GM19463 (cell line): Measurements from ENCODE around the gene CHTF8.
A peak's percentile ranks its signal among the peaks of the same experiment; 100 is the strongest.
"Not testable (repeated sequence)": the region's sequence is repeated elsewhere in the genome, so short reads cannot be mapped to it uniquely, and the experiment has no call there.

Source experiments
- ATAC-seq: cut with Tn5 transposase; IDR thresholded peaks from one replicate; pipeline ENCODE4 v1.9.1; 2021; ENCODE audit warnings: mild to moderate bottlenecking, moderate library complexity; ENCODE audit not compliant: unreplicated experiment

The CHTF8 gene, protein sequence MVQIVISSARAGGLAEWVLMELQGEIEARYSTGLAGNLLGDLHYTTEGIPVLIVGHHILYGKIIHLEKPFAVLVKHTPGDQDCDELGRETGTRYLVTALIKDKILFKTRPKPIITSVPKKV

DNA sequence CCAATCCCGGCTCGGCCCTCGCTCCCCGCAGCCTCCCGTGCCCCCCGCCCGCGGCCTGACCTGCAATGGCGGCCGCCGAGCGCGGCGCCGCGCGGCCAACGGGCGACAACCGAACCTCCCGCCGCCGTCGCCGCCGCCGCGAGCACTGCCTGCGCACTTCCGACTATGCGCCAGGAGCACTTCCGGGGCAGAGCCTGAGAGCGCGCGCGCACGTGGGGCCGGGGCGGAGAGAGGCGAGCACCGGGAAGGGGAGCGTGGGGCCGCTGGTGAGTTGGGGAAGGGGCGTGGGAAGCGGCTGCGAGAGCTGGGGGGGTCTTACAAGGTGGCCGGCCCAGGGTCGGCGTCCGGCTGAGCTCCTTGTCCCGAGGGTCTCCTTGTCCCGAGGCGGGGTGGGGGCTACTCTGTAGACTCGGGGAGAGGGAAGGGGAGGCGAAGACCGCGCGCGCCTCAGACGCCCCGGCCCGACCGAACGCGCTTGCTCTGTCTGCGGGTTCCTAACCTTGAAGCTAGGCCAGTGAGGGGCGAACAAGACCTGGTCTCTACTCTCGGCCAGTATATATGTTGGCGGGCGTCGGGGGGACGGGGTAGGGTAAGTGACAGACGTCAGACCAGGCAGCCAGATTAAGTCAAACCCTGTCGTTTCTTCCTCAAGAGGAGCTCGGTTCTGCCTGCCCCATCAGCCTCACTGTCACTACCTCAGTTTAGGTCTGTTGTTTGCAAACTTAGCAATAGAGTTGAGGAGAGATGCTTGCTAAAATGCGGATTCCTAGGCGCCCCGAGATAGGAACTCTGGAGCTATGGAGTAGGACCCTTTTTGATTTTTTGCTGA is at the start of gene CHTF8, which contains the start of gene UTP4:
Gene CHTF8, minus strand, starts transcription at position 165 of the 829 bp plus-strand sequence. CDS start 11,130 bp downstream, outside the sequence.
Gene UTP4, plus strand, starts transcription at position 226 of the 829 bp plus-strand sequence. CDS start 811 bp downstream, outside the sequence.
- peak; percentile 93 for ATAC-seq

DNA sequence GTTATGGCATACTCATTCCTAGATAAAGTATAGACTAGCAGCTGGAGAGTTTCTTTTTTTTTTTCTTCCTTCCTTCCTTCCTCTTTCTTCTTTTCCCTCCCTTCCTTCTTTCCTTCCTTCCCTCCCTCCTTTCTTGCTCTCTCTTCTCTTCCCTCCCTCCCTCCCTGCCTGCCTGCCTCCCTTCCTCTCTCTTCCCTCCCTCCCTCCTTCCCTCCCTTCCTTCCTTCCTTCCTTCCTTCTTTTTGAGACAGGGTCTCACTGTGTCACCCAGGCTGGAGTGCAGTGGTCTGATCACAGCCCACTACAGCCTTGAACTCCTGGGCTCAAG is 47.6 kb upstream of the CHTF8 start:
- no peak for ATAC-seq

DNA sequence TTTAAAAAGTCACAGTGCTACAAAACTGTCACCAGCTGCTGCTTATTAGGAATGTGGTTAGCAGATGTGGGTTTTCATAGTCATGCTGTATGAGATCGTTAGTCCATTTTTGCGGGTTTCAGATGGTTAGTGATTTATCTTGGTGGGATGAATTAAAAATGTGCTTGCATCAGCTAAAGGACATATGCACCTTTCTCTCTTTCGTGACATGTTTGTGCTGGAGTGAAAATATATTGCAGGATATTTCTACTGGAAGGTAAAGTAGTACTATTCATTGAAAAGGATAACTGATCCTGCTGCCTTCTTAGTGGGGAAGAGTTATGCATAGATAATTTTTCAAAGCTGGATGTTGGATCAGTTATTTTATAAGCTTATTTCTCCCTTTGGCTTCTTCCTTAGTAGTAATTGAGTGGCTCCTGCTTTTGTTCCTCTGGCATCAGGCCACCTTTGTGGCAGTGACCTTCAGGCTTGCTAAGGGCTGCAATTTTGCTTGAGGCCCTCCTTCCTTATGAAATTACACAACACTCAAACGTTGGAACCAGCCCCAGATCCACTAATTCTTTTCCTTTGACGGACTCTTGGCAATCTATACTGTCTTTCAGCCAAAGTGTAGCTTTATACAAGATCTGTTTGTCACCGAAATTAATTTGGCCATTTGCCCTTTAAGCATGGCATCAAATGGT is 47.1 kb upstream of the CHTF8 start:
- ATAC-seq = no peak

- no peak for ATAC-seq
Measured at GRCh38 chr16:69176033-69176800, 43.8 kb upstream of the CHTF8 start.

GRCh38 chr16:69171325-69172084 is 39.1 kb upstream of the CHTF8 start:
- no peak for ATAC-seq

DNA sequence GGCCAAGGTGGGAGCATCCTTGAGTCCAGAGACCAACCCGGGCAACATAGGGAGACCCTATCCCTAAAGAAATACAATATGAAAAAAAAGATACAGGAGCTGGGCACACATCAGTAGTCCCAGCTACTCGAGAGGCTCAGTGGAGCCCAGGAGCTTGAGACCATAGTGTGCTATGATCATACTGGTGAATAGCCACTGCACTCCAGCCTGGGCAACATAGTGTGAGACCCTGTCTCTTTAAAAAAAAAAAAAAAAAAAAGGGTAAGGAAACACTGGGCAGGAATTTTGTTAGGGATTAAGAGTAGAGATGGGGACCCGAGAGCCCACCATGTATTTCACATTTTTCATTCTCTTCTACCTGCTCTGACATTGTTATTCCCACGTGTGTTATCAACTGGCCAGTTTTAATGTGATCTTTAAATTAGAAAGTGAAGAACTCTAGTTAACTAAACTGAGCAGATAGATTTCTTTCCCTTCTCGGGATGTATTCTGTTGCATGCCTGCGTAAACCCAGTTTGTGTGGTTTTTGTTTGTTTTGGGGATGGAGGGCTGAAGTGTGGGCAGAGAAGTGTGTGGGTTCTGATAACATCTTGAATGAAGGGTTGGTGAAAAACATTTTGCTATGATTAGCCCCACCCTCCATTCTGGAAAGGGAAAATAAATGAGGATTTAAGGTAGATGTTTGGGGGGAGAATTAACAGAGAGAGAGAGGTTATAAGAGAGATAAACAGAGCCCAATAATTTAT is 37.4 kb upstream of the CHTF8 start:
- no peak for ATAC-seq

DNA sequence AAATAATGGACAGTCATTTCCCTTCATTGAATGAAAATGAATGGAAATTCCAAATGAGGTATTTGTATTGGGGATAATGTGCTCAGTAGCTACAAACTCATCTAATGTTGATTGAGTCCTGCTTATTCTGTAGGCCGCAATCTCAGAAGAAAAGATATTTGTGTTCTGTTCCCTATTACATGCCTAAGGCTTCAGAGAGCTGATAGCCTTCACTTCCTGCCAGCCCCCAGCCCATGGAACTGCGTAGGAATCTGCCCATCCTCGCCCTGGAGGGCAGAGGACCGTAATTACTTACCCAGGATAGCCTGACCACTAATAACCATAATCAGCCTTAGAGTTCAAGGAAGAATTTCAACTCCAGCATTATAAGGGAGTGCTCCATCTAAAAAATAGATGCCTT is 36.7 kb upstream of the CHTF8 start:
- ATAC-seq = no peak

GRCh38 chr16:69166946-69167930 is 34.9 kb upstream of the CHTF8 start:
- no peak for ATAC-seq

DNA sequence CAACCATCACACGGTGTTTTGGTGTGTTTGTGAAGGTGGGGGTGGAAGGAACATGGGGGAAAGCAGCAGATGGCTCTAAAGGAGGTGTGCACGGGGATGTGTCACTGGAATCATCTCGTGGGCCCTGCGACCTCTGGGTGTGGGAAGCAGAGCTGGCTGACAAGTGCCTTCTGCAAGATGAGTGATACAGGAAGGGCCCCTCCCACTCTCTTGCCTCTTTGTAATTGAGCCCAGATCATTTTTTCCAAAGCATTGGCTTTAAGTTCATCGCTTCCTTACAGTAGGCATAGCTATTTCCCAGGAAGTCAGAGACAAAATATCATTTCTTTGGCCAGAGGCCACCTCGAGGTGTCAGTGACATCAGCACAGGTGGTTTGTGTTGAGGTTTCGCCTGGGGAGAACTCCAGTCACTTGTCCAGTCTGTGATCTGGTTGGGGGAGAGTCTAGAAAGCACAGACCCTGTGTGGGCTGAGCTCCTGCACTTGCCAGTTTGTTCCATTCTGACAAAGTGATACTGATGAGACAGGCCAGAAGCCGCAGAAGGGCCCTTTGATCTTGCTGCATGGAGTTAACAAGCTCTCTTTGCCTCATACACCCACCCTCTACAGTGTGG is 33.9 kb upstream of the CHTF8 start:
- ATAC-seq = no peak

- no peak for ATAC-seq
Measured at GRCh38 chr16:69165584-69165983, 33.2 kb upstream of the CHTF8 start.

DNA sequence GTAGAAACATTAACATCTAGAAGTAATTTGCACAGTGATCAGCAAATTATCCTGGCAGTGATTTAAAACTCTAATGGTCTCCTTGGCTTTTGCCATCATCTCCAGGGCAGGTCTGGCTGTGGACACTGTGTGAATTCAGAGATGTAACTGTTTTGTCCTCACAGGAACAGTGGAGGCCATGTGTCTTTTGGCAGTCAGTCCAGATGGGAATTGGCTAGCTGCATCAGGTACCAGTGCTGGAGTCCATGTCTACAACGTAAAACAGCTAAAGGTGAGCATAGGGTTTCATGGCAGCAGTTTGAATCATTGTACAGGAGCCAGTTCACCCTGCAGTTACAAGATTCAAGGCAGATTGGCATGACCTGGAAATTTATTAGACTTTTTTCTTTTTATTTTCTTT is 27.8 kb upstream of the CHTF8 start:
- no peak for ATAC-seq

DNA sequence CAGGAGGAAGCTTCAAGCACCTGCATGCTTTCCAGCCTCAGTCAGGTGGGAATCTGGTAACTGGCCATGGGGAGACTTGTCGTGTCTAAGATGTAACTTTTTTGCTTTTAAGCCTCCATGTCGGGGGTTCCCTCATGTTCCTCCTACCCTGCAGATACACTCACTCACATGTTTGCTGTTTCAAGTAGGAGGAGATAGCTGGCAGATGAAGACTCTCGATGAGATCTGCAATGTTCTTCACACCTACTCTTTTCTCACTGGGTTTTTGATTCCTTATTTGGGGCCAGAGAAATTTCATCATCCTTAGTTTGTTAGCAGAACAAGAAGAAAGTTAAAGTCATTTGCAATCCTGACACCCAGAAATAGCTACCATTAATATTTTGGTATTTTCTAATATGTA is 24.8 kb upstream of the CHTF8 start:
- no peak for ATAC-seq

- no peak for ATAC-seq
Measured at GRCh38 chr16:69150146-69150865, 17.9 kb upstream of the CHTF8 start.

- not testable (repeated sequence) for ATAC-seq
Measured at GRCh38 chr16:69149621-69150020, 17.2 kb upstream of the CHTF8 start.

- ATAC-seq = no peak
Measured at GRCh38 chr16:69145658-69146057, 13.3 kb upstream of the CHTF8 start.

DNA sequence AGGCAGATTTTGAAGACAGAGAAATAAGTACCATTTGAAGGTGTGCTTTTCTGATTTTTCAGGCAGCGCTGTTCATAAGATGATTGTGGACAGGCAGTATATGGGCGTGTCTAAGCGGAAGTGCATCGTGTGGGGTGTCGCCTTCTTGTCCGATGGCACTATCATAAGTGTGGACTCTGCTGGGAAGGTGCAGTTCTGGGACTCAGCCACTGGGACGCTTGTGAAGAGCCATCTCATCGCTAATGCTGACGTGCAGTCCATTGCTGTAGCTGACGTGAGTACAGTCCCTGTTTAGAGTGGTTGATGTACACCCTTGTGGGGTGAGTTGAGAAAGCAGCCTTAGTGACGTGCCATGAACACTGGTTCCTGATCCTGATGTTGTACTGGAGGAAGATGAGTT is 10.7 kb upstream of the CHTF8 start:
- ATAC-seq = no peak

DNA sequence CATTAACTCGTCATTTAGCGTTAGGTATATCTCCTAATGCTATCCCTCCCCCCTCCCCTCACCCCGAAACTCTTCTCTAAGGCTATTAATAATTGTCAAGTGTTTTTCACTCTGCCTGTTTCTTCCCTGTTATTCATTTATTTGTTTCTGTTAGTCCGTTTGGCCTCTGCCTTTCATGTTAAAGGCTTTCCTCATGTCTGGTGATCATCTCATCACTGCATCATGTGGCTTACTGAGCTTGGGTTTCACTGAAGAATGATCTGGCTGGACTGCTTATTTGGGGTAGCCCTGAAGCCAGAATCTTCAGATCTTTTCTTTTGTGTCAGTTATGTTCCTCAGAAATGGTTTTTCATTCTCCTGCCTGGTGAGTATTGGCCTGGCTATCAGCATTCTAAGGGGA is 9.5 kb upstream of the CHTF8 start:
- ATAC-seq = no peak

GRCh38 chr16:69141014-69141413 is 8.6 kb upstream of the CHTF8 start:
- no peak for ATAC-seq
